ENCODE data around the gene MKNK1.

The MKNK1 gene

GRCh38 chr1:46520063-46520911, 83.8 kb downstream of the MKNK1 start:
- DNase-seq: peak; percentile 81

GRCh38 chr1:46519209-46519608, 84.9 kb downstream of the MKNK1 start:
- no peak for DNase-seq

- no peak for DNase-seq
These were observed 86.1 kb downstream of the MKNK1 start for GRCh38 chr1:46517932-46518498.

DNA sequence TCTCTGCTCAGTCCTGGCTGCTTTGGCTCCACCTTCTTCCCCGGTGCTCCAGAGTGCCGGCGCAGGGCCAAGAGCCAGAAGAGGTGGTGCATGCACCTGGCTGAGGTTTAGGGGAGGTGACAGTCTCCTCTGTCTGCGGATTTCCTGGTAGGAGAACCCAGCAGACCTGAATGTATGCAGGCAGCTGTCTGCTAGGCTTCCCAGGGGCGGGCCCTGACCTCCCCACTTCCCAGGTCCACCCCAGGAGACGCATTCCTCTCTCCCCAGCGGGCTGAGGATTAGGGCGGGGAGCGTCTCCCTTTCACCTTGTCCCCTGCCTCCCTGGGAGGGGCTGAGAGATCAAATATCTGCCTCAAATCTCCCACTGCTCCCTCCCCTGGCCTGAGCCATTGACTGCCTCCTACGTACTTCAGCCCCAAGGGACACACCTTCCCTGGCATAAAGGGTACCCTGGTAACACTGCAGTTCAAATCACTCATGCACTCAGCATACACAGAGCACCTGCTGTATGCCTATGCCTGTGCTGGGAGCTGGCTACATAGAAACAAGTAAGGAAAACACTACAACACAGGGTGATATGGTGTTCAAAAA, 87.0 kb downstream of the MKNK1 start:
- DNase-seq: peak; percentile 93

GRCh38 chr1:46516200-46516950, 87.7 kb downstream of the MKNK1 start:
- DNase-seq: no peak

DNA sequence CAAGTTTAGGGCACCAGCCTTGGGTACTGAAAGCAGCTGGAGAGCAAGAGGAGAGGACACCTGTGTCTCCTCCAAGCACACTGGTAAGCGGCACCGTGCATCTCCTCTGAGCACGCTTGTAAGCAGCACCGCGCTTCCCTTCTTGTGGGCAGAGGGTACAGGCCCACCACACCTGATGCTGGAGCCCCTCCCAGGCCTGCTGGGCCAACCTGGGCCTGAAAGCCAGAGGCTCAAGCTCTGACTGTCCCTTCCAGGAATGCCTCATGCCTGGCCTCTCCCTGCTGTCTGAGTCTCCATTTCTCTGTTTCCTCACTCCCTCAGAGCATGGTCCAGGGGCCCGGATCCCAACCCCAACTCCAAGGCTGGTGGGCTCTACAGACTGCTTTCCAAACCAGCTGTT, 88.5 kb downstream of the MKNK1 start:
- no peak for DNase-seq

DNA sequence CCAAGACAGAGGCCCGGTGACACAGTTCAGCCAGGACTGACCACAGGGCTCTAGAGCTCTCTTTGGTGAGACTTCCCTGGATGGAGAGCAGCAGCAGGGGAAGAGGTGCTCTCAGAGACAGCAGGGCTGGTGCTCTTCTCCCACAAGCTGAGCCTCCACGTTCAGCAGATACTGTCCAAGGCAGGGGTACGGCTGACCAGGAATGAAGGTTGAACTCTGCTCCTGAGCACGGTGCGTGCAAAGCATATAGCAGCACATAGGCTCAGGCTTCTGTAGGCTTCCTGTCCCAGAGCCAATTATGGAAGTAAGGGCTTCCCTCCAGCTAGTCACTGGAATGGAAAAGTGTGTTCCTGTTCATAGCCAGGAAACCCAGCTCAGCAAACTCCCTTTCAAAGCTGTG, 90.5 kb downstream of the MKNK1 start:
- no peak for DNase-seq

- no peak for DNase-seq
These were observed 91.3 kb downstream of the MKNK1 start for GRCh38 chr1:46512792-46513190.

- no peak for DNase-seq
These were observed 91.8 kb downstream of the MKNK1 start for GRCh38 chr1:46512135-46512791.

GRCh38 chr1:46510998-46511365, 93.1 kb downstream of the MKNK1 start:
- no peak for DNase-seq

DNA sequence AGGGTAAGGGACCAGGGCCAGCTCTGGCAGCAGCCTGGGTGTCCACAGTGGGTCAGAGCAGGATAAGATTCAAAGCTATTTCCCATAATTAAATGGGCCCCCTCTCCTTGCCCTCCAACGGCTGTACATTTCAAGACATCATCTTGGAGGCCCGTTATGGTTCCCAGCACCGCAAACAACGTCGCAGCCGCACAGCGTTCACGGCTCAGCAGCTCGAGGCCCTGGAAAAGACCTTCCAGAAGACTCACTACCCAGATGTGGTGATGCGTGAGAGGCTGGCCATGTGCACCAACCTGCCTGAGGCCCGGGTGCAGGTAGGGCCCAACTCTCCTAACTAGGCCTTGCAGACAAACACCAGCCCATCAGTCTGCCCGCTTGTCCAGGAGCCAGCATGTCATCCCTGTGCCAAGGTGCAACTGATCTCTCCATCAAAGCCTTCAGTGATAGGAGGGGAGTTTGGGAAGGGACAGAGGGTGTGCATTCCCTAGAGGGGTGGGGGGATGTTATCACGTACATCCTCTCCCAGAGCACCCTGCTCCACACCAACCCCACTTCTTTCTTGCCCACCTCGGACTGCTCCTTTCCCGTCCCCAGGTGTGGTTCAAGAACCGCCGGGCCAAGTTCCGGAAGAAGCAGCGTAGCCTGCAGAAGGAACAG, 93.6 kb downstream of the MKNK1 start:
- no peak for DNase-seq

GRCh38 chr1:46508757-46509156, 95.3 kb downstream of the MKNK1 start:
- DNase-seq: no peak
